Measurements from ENCODE around the gene KCNK17.

Gene KCNK17

DNA sequence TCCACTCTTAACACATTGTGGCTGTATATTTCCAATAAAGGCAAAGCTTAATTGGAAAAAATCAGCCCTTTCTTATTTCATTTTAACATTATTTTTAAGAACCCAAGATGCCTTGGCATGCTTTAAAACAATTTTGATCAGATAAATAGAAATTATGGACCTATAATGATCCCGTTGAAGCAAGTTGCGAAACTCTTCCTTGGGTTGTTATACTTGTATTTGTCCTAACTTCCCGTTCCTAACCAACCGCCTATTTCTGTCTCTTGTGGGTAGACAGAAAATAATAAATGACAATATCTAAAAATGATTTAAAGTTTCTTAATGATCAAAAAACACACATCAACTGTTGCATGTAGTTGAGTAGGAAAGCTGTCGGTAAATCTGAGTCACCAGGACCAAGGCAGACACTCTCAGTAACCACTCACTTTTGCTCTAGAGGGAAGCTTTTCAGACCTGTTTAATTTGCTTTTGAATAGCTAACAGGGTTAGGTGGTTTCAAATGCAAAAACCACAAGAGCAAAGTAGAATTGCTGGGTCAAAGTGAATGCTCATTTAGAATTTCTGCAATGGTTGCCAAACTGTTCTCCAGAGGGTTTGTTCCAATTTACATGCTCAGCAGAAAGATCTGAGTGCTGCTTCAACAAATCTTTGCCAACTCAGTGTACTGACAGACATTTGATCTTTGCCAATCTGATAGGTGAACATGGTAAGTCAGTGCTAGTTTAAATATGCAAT lies 50.7 kb downstream of the KCNK17 start:
- Histone ChIP-seq H3K4me1 (ENCODE audit: control extremely low read depth in 1 of 4, control insufficient read depth in 4 of 4, insufficient read depth in 4 of 4, low read length in 3 of 4) (peaks cover 4 to 13% (median 9%) of the 10 kb centered on the region in 4 experiments), H3K27me3 (replicated peaks in 2 of 5; ENCODE audit: control insufficient read depth in 4 of 5, insufficient read depth in 5 of 5, low read length in 4 of 5) (no peaks in the 10 kb centered on the region), H3K27ac (ENCODE audit: insufficient read depth in 1 of 2, low read depth in 1 of 2, low read length in 2 of 2, poor library complexity in 1 of 2, severe bottlenecking in 2 of 2) (no peak overlapping the region), H3K36me3 (ENCODE audit: control insufficient read depth in 4 of 4, insufficient read depth in 4 of 4, low read length in 3 of 4) (no peaks in the 10 kb centered on the region), H3K9me3 (ENCODE audit: control extremely low read depth in 1 of 5, control insufficient read depth in 4 of 5, insufficient read depth in 2 of 5, low read depth in 1 of 5, low read length in 4 of 5) (no peaks in the 10 kb centered on the region), H3K4me3 (ENCODE audit: control insufficient read depth in 1 of 7, extremely low read depth in 1 of 7, insufficient read depth in 4 of 7, low read depth in 2 of 7, low read length in 6 of 7) (peak overlapping the region in 1 of 7 experiments; percentile 10)
- peak; percentile 11 to 79 (median 76) for DNase-seq
- no CpG with 5 or more reads among the region's 5 CpGs for WGBS (ENCODE audit: insufficient coverage)
- POLR2A ChIA-PET, result no interaction called here
- CTCF ChIA-PET, result interaction anchor here (0.6 kb wide), 1 partner anchor 22 kb away, joined by 3 read pairs; no protein-coding TSS in a partner anchor

DNA sequence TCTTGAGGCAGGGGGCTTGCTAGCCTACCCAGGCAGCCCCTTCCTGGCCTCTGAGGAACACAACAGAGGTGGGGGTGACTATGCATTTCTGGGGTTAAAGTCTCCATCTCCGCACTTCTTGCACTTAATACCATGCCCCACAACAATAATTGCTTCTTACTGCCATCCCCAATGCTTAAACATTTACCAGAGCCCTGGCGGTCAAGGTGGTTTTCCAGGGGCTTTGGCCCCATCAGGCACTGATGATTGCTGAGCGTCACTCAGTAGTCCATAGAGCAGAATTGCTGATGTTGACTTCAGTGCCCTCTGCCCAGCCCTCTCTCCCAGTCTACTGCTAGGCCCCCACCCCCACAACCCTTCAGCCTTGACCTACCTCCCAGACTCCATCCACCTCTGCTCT lies 52.5 kb downstream of the KCNK17 start:
- Histone ChIP-seq H3K27ac (ENCODE audit: insufficient read depth in 1 of 2, low read depth in 1 of 2, low read length in 2 of 2, poor library complexity in 1 of 2, severe bottlenecking in 2 of 2) (no peak overlapping the region), H3K9me3 (ENCODE audit: control extremely low read depth in 1 of 5, control insufficient read depth in 4 of 5, insufficient read depth in 2 of 5, low read depth in 1 of 5, low read length in 4 of 5) (no peaks in the 10 kb centered on the region), H3K36me3 (ENCODE audit: control insufficient read depth in 4 of 4, insufficient read depth in 4 of 4, low read length in 3 of 4) (no peaks in the 10 kb centered on the region), H3K4me1 (ENCODE audit: control extremely low read depth in 1 of 4, control insufficient read depth in 4 of 4, insufficient read depth in 4 of 4, low read length in 3 of 4) (peaks cover 4 to 13% (median 9%) of the 10 kb centered on the region in 4 experiments), H3K4me3 (ENCODE audit: control insufficient read depth in 1 of 7, extremely low read depth in 1 of 7, insufficient read depth in 4 of 7, low read depth in 2 of 7, low read length in 6 of 7) (no peak overlapping the region), H3K27me3 (replicated peaks in 2 of 5; ENCODE audit: control insufficient read depth in 4 of 5, insufficient read depth in 5 of 5, low read length in 4 of 5) (no peaks in the 10 kb centered on the region)
- POLR2A ChIA-PET, result no interaction called here
- CTCF ChIA-PET, result no interaction called here
- no peak for DNase-seq
- WGBS (ENCODE audit: insufficient coverage), result 100% methylated on average over 2 of the region's 3 CpGs

- Histone ChIP-seq H3K36me3 (ENCODE audit: control insufficient read depth in 4 of 4, insufficient read depth in 4 of 4, low read length in 3 of 4) (no peaks in the 10 kb centered on the region), H3K9me3 (ENCODE audit: control extremely low read depth in 1 of 5, control insufficient read depth in 4 of 5, insufficient read depth in 2 of 5, low read depth in 1 of 5, low read length in 4 of 5) (no peaks in the 10 kb centered on the region), H3K27me3 (replicated peaks in 2 of 5; ENCODE audit: control insufficient read depth in 4 of 5, insufficient read depth in 5 of 5, low read length in 4 of 5) (no peaks in the 10 kb centered on the region), H3K4me1 (ENCODE audit: control extremely low read depth in 1 of 4, control insufficient read depth in 4 of 4, insufficient read depth in 4 of 4, low read length in 3 of 4) (peaks cover 4 to 13% (median 10%) of the 10 kb centered on the region in 4 experiments), H3K27ac (ENCODE audit: insufficient read depth in 1 of 2, low read depth in 1 of 2, low read length in 2 of 2, poor library complexity in 1 of 2, severe bottlenecking in 2 of 2) (no peak overlapping the region), H3K4me3 (ENCODE audit: control insufficient read depth in 1 of 7, extremely low read depth in 1 of 7, insufficient read depth in 4 of 7, low read depth in 2 of 7, low read length in 6 of 7) (no peak overlapping the region)
- 100% methylated on average over 1 of the region's 2 CpGs for WGBS (ENCODE audit: insufficient coverage)
- no peak for DNase-seq
- ChIA-PET CTCF (no interaction called here), POLR2A (no interaction called here)
These were observed 53.3 kb downstream of the KCNK17 start for GRCh38 chr6:39260953-39261352.

DNA sequence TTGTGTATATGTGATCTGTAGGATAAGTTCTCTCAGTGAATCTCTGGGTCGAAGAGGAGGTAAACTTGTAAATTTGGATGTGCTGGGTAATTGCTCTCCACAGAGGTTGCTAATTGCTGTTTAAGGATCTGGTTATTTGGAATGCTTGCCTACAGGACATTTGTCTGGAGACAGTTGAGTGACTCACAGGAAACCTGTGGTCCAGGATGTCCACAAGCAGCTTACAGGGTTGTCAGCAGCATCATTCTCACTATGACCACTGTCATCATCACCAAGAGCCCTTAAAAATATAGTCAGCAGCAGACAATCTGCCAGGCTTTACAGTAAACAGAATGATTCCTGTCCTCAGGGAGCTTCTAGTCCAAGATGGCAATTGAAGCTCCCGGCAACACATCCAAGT lies 53.8 kb downstream of the KCNK17 start:
- no peaks in the 10 kb centered on the region for H3K36me3 ChIP-seq (ENCODE audit: control insufficient read depth in 4 of 4, insufficient read depth in 4 of 4, low read length in 3 of 4)
- H3K9me3 ChIP-seq (ENCODE audit: control extremely low read depth in 1 of 5, control insufficient read depth in 4 of 5, insufficient read depth in 2 of 5, low read depth in 1 of 5, low read length in 4 of 5), result no peaks in the 10 kb centered on the region
- H3K4me3 ChIP-seq (ENCODE audit: control insufficient read depth in 1 of 7, extremely low read depth in 1 of 7, insufficient read depth in 4 of 7, low read depth in 2 of 7, low read length in 6 of 7), result no peak overlapping the region
- H3K27me3 ChIP-seq (replicated peaks in 2 of 5; ENCODE audit: control insufficient read depth in 4 of 5, insufficient read depth in 5 of 5, low read length in 4 of 5), result no peaks in the 10 kb centered on the region
- ChIA-PET CTCF (interaction anchor here (1.1 to 1.5 kb wide), 3 partner anchors 30 to 95 kb away, joined by 3 to 4 read pairs (median 4); no protein-coding TSS in a partner anchor), POLR2A (no interaction called here)
- WGBS (ENCODE audit: insufficient coverage), result 100% methylated on average over 1 of the region's 2 CpGs
- peak in 2 of 3 donors; percentile 24 to 52 for DNase-seq
- no peak overlapping the region for H3K27ac ChIP-seq (ENCODE audit: insufficient read depth in 1 of 2, low read depth in 1 of 2, low read length in 2 of 2, poor library complexity in 1 of 2, severe bottlenecking in 2 of 2)
- peaks cover 4 to 13% (median 10%) of the 10 kb centered on the region in 4 experiments for H3K4me1 ChIP-seq (ENCODE audit: control extremely low read depth in 1 of 4, control insufficient read depth in 4 of 4, insufficient read depth in 4 of 4, low read length in 3 of 4)

- no peak overlapping the region for H3K27ac ChIP-seq (ENCODE audit: insufficient read depth in 1 of 2, low read depth in 1 of 2, low read length in 2 of 2, poor library complexity in 1 of 2, severe bottlenecking in 2 of 2)
- no peaks in the 10 kb centered on the region for H3K36me3 ChIP-seq (ENCODE audit: control insufficient read depth in 4 of 4, insufficient read depth in 4 of 4, low read length in 3 of 4)
- 90% methylated on average over 2 of the region's 2 CpGs for WGBS (ENCODE audit: insufficient coverage)
- no peak for DNase-seq
- no peak overlapping the region for H3K4me3 ChIP-seq (ENCODE audit: control insufficient read depth in 1 of 7, extremely low read depth in 1 of 7, insufficient read depth in 4 of 7, low read depth in 2 of 7, low read length in 6 of 7)
- CTCF ChIA-PET, result interaction anchor here (1.2 kb wide), 1 partner anchor 40 kb away, joined by 3 read pairs; no protein-coding TSS in a partner anchor
- peaks cover 0 to 2% (median 0%) of the 10 kb centered on the region in 4 experiments for H3K4me1 ChIP-seq (ENCODE audit: control extremely low read depth in 1 of 4, control insufficient read depth in 4 of 4, insufficient read depth in 4 of 4, low read length in 3 of 4)
- H3K27me3 ChIP-seq (replicated peaks in 2 of 5; ENCODE audit: control insufficient read depth in 4 of 5, insufficient read depth in 5 of 5, low read length in 4 of 5), result peaks cover 0 to 2% (median 0%) of the 10 kb centered on the region in 5 experiments
- POLR2A ChIA-PET, result no interaction called here
- peaks cover 0 to 6% (median 0%) of the 10 kb centered on the region in 5 experiments for H3K9me3 ChIP-seq (ENCODE audit: control extremely low read depth in 1 of 5, control insufficient read depth in 4 of 5, insufficient read depth in 2 of 5, low read depth in 1 of 5, low read length in 4 of 5)
These were observed 57.8 kb downstream of the KCNK17 start for GRCh38 chr6:39256294-39256940.

- H3K4me1 ChIP-seq (ENCODE audit: control extremely low read depth in 1 of 4, control insufficient read depth in 4 of 4, insufficient read depth in 4 of 4, low read length in 3 of 4), result peaks cover 0 to 2% (median 0%) of the 10 kb centered on the region in 4 experiments
- CTCF ChIA-PET, result no interaction called here
These were observed 59.2 kb downstream of the KCNK17 start for GRCh38 chr6:39254999-39255535.

GRCh38 chr6:39251406-39251805 lies 62.8 kb downstream of the KCNK17 start:
- ChIA-PET POLR2A (no interaction called here), CTCF (no interaction called here)
- H3K9me3 ChIP-seq (ENCODE audit: control extremely low read depth in 1 of 5, control insufficient read depth in 4 of 5, insufficient read depth in 2 of 5, low read depth in 1 of 5, low read length in 4 of 5), result peaks cover 0 to 6% (median 0%) of the 10 kb centered on the region in 5 experiments
- no peaks in the 10 kb centered on the region for H3K36me3 ChIP-seq (ENCODE audit: control insufficient read depth in 4 of 4, insufficient read depth in 4 of 4, low read length in 3 of 4)
- no peak overlapping the region for H3K27ac ChIP-seq (ENCODE audit: insufficient read depth in 1 of 2, low read depth in 1 of 2, low read length in 2 of 2, poor library complexity in 1 of 2, severe bottlenecking in 2 of 2)
- no peak overlapping the region for H3K4me3 ChIP-seq (ENCODE audit: control insufficient read depth in 1 of 7, extremely low read depth in 1 of 7, insufficient read depth in 4 of 7, low read depth in 2 of 7, low read length in 6 of 7)
- WGBS (ENCODE audit: insufficient coverage), result 87% methylated on average over 3 of the region's 8 CpGs
- peaks cover 0 to 2% (median 0%) of the 10 kb centered on the region in 4 experiments for H3K4me1 ChIP-seq (ENCODE audit: control extremely low read depth in 1 of 4, control insufficient read depth in 4 of 4, insufficient read depth in 4 of 4, low read length in 3 of 4)
- H3K27me3 ChIP-seq (replicated peaks in 2 of 5; ENCODE audit: control insufficient read depth in 4 of 5, insufficient read depth in 5 of 5, low read length in 4 of 5), result peaks cover 0 to 4% (median 0%) of the 10 kb centered on the region in 5 experiments
- no peak for DNase-seq

More at GRCh38 chr6:39254999-39255535, 59.2 kb downstream of the KCNK17 start:
- H3K27ac ChIP-seq (ENCODE audit: insufficient read depth in 1 of 2, low read depth in 1 of 2, low read length in 2 of 2, poor library complexity in 1 of 2, severe bottlenecking in 2 of 2), result no peak overlapping the region
- H3K27me3 ChIP-seq (replicated peaks in 2 of 5; ENCODE audit: control insufficient read depth in 4 of 5, insufficient read depth in 5 of 5, low read length in 4 of 5), result peaks cover 0 to 4% (median 0%) of the 10 kb centered on the region in 5 experiments
- POLR2A ChIA-PET, result no interaction called here
- no peak overlapping the region for H3K4me3 ChIP-seq (ENCODE audit: control insufficient read depth in 1 of 7, extremely low read depth in 1 of 7, insufficient read depth in 4 of 7, low read depth in 2 of 7, low read length in 6 of 7)
- H3K36me3 ChIP-seq (ENCODE audit: control insufficient read depth in 4 of 4, insufficient read depth in 4 of 4, low read length in 3 of 4), result no peaks in the 10 kb centered on the region
- H3K9me3 ChIP-seq (ENCODE audit: control extremely low read depth in 1 of 5, control insufficient read depth in 4 of 5, insufficient read depth in 2 of 5, low read depth in 1 of 5, low read length in 4 of 5), result peaks cover 0 to 6% (median 0%) of the 10 kb centered on the region in 5 experiments
- no peak for DNase-seq
- 100% methylated on average over 1 of the region's 4 CpGs for WGBS (ENCODE audit: insufficient coverage)

Data from common myeloid progenitor, CD34-positive (primary cell).